Measurements from ENCODE around the gene SPIN2A. TPM values are rescaled to one million over a fixed set of nuclear protein-coding genes. Genes with fewer than 3 reads are reported as not detected.
"Not testable (repeated sequence)": the region's sequence is repeated elsewhere in the genome, so short reads cannot be mapped to it uniquely, and the experiment has no call there.

SPIN2A gene
- total RNA-seq, 1 donor from 2014 or later = 2.5 TPM

DNA sequence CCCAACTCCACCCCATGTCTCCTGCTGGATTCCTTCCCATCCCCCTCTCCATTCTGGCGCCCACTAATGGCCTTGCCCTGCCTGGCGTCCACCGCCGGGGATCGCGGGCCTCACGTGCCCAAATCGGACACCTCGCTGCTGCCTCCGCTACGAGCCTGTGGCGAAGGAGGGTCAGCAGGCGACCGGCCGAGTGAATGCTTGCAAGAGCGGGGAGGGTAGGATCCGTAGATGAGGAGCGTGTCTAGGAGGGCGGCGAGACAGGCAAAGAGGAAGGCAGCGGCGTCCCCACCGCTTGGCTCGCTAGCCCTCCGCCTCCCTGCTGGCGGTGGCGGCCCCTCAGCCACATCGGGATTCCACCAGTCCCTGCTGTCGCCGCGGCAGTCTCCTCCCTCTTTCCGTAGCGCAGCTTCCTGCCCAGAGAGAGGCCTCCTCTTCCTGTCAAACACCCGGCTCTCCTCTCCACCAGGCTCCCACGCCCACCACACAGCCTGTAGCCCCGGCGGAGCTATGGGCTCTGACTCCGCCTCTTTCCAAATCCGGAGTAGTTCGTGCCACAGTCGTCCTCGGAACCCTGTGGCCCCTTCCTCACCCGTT is 15.9 kb downstream of the SPIN2A start, which contains the start of gene SPIN2B:
TSS of gene SPIN2B (minus strand) at position 387 of the 594 bp plus-strand sequence.
- H3K9me3 Mint-ChIP-seq (ENCODE audit: unreplicated experiment) = peaks cover 11% of the 10 kb centered on the region
- TF ChIP-seq, protein P1, sequence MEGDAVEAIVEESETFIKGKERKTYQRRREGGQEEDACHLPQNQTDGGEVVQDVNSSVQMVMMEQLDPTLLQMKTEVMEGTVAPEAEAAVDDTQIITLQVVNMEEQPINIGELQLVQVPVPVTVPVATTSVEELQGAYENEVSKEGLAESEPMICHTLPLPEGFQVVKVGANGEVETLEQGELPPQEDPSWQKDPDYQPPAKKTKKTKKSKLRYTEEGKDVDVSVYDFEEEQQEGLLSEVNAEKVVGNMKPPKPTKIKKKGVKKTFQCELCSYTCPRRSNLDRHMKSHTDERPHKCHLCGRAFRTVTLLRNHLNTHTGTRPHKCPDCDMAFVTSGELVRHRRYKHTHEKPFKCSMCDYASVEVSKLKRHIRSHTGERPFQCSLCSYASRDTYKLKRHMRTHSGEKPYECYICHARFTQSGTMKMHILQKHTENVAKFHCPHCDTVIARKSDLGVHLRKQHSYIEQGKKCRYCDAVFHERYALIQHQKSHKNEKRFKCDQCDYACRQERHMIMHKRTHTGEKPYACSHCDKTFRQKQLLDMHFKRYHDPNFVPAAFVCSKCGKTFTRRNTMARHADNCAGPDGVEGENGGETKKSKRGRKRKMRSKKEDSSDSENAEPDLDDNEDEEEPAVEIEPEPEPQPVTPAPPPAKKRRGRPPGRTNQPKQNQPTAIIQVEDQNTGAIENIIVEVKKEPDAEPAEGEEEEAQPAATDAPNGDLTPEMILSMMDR (IDR thresholded peaks at IDR 0.05) = peak; percentile 14
- H3K36me3 Mint-ChIP-seq (ENCODE audit: unreplicated experiment) = peaks cover 8% of the 10 kb centered on the region
- peak; percentile 91 for DNase-seq (ENCODE audit: extremely low spot score, unreplicated experiment)
- H3K27ac Mint-ChIP-seq (ENCODE audit: unreplicated experiment) = peak within 1 kb of the TSS; percentile 95
- no peaks in the 10 kb centered on the region for H3K27me3 Mint-ChIP-seq (ENCODE audit: unreplicated experiment)
- H3K4me1 Mint-ChIP-seq (ENCODE audit: unreplicated experiment) = peaks cover 6% of the 10 kb centered on the region
- H3K4me3 Mint-ChIP-seq (ENCODE audit: unreplicated experiment) = peak within 1 kb of the TSS; percentile 91

DNA sequence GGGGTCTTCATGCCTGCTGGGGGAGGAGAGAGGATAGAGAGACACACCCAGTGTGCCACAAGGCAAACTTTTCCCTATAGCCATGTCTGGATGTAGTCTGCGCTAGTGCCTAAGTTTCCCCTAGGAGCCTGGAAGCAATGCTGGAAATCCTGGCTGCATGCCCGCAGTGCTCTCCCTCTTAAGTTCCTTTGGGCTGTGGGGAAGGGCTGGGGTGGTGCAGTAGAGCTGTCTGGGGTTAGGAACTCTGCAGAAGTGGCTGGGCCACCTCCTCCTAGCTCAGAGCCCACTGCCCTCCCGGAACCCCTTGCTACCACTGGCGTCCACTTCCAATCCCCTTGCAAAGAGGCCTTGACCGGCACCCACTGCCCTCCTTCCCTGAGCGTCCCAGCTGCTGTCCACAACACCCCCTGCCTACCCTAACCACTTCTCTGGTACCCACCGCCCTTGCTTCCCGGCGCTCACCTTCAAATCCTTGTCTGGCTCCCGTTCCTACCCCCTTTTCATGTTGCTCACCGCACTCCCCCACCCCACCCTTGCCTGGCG is 16.5 kb downstream of the SPIN2A start:
- Mint-ChIP-seq H3K27ac (ENCODE audit: unreplicated experiment) (peak overlapping the region; percentile 95), H3K4me3 (ENCODE audit: unreplicated experiment) (peak overlapping the region; percentile 91), H3K9me3 (ENCODE audit: unreplicated experiment) (peaks cover 11% of the 10 kb centered on the region)
- not testable (repeated sequence) for H3K4me1 Mint-ChIP-seq (ENCODE audit: unreplicated experiment); H3K36me3 Mint-ChIP-seq (ENCODE audit: unreplicated experiment); DNase-seq (ENCODE audit: extremely low spot score, unreplicated experiment); H3K27me3 Mint-ChIP-seq (ENCODE audit: unreplicated experiment)

DNA sequence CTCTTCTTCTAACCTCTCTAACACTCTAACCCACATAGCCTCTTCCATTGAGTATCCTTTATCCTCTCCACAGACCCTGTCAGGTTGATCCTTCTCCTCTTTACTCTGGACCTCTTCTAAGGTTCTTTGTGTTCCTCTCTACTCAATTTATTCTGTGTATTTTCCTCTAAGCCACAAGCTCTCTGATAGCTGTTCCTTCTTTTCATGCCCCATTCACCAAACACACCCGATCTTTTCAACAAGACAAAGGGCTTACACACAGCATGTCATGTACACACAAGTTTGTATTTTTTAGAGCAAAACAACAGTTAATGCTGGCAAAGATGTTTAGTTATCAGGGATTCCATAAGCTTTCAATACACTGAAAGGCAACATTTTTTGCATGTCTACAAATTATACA is 17.8 kb downstream of the SPIN2A start:
- Mint-ChIP-seq H3K36me3 (ENCODE audit: unreplicated experiment) (peaks cover 8% of the 10 kb centered on the region), H3K4me3 (ENCODE audit: unreplicated experiment) (no peak overlapping the region), H3K27ac (ENCODE audit: unreplicated experiment) (no peak overlapping the region), H3K27me3 (ENCODE audit: unreplicated experiment) (no peaks in the 10 kb centered on the region), H3K9me3 (ENCODE audit: unreplicated experiment) (peaks cover 11% of the 10 kb centered on the region), H3K4me1 (ENCODE audit: unreplicated experiment) (peaks cover 6% of the 10 kb centered on the region)
- TF ChIP-seq, protein P1 (IDR thresholded peaks at IDR 0.05) = no peak
- no peak for DNase-seq (ENCODE audit: extremely low spot score, unreplicated experiment)

GRCh38 chrX:57117566-57117965 is 19.6 kb downstream of the SPIN2A start:
- not testable (repeated sequence) for H3K4me3 Mint-ChIP-seq (ENCODE audit: unreplicated experiment); H3K27me3 Mint-ChIP-seq (ENCODE audit: unreplicated experiment); DNase-seq (ENCODE audit: extremely low spot score, unreplicated experiment); H3K4me1 Mint-ChIP-seq (ENCODE audit: unreplicated experiment); H3K36me3 Mint-ChIP-seq (ENCODE audit: unreplicated experiment); H3K27ac Mint-ChIP-seq (ENCODE audit: unreplicated experiment)
- peaks cover 11% of the 10 kb centered on the region for H3K9me3 Mint-ChIP-seq (ENCODE audit: unreplicated experiment)

GRCh38 chrX:57104921-57105398 is 32.2 kb downstream of the SPIN2A start:
- Mint-ChIP-seq H3K4me3 (ENCODE audit: unreplicated experiment) (no peak overlapping the region), H3K4me1 (ENCODE audit: unreplicated experiment) (no peaks in the 10 kb centered on the region), H3K9me3 (ENCODE audit: unreplicated experiment) (peaks cover 16% of the 10 kb centered on the region), H3K27ac (ENCODE audit: unreplicated experiment) (no peak overlapping the region), H3K27me3 (ENCODE audit: unreplicated experiment) (no peaks in the 10 kb centered on the region), H3K36me3 (ENCODE audit: unreplicated experiment) (peaks cover 17% of the 10 kb centered on the region)
- TF ChIP-seq, protein P1 (IDR thresholded peaks at IDR 0.05) = no peak
- no peak for DNase-seq (ENCODE audit: extremely low spot score, unreplicated experiment)

- no peaks in the 10 kb centered on the region for H3K27me3 Mint-ChIP-seq (ENCODE audit: unreplicated experiment)
- no peak overlapping the region for H3K27ac Mint-ChIP-seq (ENCODE audit: unreplicated experiment)
- H3K36me3 Mint-ChIP-seq (ENCODE audit: unreplicated experiment) = peaks cover 19% of the 10 kb centered on the region
- H3K4me3 Mint-ChIP-seq (ENCODE audit: unreplicated experiment) = no peak overlapping the region
- peaks cover 21% of the 10 kb centered on the region for H3K9me3 Mint-ChIP-seq (ENCODE audit: unreplicated experiment)
- TF ChIP-seq, protein P1 (IDR thresholded peaks at IDR 0.05) = no peak
- H3K4me1 Mint-ChIP-seq (ENCODE audit: unreplicated experiment) = no peaks in the 10 kb centered on the region
- DNase-seq (ENCODE audit: extremely low spot score, unreplicated experiment) = no peak
These were observed 32.8 kb downstream of the SPIN2A start for GRCh38 chrX:57104406-57104805.
